GM20000 (cell line): ENCODE data around the gene KCNJ3.

Source experiments
- DNase-seq: peaks from one replicate; pipeline ENCODE4 v3.0.0; 2012; ENCODE audit warnings: low spot score
- TF ChIP-seq, protein P1 (sequence below): IDR thresholded peaks from 2 replicates; pipeline ENCODE4 v1.5.1; 2012; ENCODE audit warnings: mild to moderate bottlenecking, control low read depth; ENCODE audit errors: extremely low read depth, missing control alignments

Gene KCNJ3

DNA sequence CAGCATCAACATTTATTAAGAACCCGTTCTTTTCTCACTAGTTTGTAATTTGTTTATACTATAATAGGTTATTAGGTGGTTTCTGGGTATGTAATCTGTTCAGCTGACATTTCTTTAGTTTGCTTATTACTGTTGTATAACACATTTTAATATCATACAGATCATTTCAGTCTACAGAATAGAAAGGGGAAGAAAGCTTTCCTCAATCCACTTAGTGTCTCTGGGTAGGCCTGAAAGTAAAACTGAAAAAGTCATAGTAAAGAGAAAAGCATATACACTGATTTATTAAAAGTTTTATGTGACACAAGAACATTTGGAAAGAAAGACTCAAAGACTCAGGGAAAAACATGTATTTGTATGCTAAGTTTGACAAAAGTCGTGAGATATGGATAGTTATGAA, 16.8 kb upstream of the KCNJ3 start:
- TF ChIP-seq, protein P1, sequence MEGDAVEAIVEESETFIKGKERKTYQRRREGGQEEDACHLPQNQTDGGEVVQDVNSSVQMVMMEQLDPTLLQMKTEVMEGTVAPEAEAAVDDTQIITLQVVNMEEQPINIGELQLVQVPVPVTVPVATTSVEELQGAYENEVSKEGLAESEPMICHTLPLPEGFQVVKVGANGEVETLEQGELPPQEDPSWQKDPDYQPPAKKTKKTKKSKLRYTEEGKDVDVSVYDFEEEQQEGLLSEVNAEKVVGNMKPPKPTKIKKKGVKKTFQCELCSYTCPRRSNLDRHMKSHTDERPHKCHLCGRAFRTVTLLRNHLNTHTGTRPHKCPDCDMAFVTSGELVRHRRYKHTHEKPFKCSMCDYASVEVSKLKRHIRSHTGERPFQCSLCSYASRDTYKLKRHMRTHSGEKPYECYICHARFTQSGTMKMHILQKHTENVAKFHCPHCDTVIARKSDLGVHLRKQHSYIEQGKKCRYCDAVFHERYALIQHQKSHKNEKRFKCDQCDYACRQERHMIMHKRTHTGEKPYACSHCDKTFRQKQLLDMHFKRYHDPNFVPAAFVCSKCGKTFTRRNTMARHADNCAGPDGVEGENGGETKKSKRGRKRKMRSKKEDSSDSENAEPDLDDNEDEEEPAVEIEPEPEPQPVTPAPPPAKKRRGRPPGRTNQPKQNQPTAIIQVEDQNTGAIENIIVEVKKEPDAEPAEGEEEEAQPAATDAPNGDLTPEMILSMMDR, result no peak
- no peak for DNase-seq

DNA sequence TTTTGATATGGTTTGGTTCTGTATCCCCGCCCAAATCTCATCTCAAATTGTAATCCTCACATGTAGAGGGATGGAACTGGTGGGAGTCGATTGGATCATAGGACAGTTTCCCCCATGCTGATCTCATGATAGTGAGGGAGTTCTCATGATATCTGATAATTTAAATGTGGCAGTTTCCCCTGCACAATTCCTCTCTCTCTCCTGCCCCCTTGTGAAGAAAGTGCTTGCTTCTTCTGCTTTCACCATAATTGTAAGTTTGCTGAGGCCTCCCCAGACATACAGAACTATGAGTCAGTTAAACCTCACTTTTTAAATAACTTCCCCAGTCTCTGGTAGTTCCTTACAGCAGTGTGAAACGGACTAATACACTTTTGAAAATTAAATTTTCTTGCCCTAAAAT, 12.3 kb upstream of the KCNJ3 start:
- no peak for DNase-seq
- TF ChIP-seq, protein P1, result no peak

DNA sequence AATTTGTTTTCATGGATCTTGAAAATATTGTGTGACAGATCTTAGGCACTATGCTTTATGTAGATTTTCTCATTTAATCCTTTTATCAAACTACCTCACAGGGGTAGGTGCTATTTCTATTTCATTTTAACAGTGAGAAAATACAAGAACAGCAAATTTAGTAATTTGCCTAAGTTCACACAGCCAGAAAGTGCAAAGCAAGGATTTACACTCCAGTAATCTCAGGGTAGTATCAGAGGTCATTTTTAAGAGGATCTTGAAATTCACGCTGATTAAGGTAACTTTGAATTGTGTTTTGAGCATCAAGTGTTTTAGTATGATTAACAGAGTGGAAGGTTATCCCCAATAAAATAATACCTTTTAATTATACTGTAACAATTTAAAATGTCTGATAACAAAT, 10.1 kb upstream of the KCNJ3 start:
- TF ChIP-seq, protein P1, result no peak
- no peak for DNase-seq

DNA sequence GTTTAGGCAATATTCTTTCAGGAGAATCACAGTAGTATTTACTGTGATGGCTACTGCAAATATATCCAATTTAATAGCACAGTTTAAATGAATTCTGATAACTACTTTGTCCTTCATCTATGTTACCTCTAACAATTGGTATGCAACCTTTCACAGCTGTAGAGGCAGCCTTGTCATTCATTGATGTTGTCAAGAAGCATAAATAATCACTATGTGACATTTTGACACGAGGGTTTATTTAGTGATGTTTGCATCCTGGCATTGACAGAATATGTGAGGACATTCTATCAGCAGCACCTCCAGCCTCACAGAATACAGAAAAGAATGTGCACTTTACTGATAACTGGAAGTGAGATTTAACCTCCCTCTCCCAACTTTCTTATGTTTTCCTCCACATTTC, 9.3 kb upstream of the KCNJ3 start:
- TF ChIP-seq, protein P1, result no peak

DNA sequence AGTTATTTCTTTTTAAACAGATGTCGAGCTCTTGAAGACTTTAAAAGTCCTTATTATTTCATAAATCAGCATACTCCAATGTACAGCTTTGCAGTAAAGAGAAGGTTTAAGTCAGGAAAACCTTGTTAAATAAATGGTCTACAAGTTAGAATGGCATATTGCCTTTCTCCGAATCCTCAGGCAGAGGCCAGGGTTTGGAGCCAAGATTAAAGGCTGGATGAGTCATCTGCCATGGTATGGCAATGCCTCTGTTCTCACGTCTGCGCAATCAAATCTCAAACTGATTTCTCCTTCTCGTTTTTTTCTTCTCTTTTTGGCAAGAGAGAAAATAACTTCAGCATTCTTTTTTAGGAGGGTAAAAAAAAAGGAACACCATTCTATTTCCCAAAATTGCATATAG, 5.6 kb upstream of the KCNJ3 start:
- no peak for DNase-seq
- TF ChIP-seq, protein P1, result no peak

More for the DNA sequence above, 9.3 kb upstream of the KCNJ3 start:
- no peak for DNase-seq

DNA sequence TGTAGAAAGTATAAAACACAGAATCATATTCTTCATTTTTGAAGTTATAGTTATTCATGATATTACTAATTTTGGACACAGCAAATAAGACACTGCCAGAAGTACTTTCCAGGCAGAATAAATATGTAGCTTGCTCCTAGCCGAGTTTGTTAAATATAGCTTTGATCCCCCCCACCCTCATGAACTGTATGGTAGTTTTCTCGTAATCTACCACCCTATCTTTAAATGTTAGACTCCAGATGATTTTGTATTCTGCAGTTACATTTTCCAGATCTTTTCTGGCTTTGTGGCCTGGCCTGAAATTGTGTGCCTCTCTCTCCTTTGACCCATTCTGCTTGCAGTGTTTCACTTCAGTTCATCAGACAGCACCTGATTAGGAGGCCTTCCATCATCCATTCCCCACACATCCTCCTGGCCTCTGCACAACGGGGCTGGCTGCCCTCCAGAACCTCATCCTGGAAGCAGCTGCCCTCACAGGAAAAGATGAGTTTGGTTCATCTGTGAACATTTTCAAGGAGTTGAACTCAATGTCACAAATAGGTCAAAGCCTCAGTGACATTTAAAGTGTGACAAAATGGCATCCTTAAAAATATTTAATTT, 4.7 kb upstream of the KCNJ3 start:
- TF ChIP-seq, protein P1, result no peak
- DNase-seq, result no peak

DNA sequence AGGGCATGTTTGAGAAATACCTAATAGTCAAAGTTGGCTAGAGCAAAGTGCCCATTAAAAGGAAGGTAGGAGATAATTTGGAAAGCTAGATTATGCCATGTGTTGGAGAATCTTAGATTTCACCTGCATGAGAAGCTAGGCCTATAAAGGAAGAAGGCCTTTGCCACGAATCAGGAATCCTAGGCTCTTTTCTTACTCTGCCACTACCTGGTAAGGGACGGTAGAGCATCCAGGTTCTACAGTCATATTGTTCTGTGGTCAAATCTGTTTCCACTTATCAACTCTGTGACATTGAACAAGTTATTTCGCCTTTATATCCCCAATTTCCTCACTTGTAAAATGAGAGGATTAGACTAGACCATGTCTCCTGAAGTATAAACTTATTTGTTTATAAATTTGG, 3.6 kb upstream of the KCNJ3 start:
- DNase-seq, result no peak
- TF ChIP-seq, protein P1, result no peak
